Hepatocyte (in vitro differentiated cells): ENCODE results near the gene THSD7B.

Source experiments
- CTCF ChIP-seq: fragments of 200-600 bp; sonication (generic); IDR thresholded peaks from 2 replicates; pipeline ENCODE4 v1.5.1; 2016; ENCODE audit warnings: antibody characterized with exemption, mild to moderate bottlenecking; ENCODE audit not compliant: poor library complexity
- EZH2 ChIP-seq: fragments of 200-600 bp; sonication (generic); IDR thresholded peaks from 2 replicates; pipeline ENCODE4 v1.6.1; 2016; ENCODE audit warnings: antibody characterized with exemption, mild to moderate bottlenecking, borderline replicate concordance
- EZH2phosphoT487 ChIP-seq: fragments of 200-600 bp; sonication (generic); IDR thresholded peaks from one replicate; pipeline ENCODE4 v1.6.1; 2018; ENCODE audit warnings: antibody characterized with exemption, mild to moderate bottlenecking, low read depth, moderate library complexity; ENCODE audit not compliant: unreplicated experiment, severe bottlenecking

GRCh38 chr2:136920652-136921333 is 155.4 kb downstream of the THSD7B start:
- TF ChIP-seq CTCF: no peak
- no peak for TF ChIP-seq EZH2
- TF ChIP-seq EZH2phosphoT487: no peak
